Prostate gland (tissue), 2 donors: ENCODE results near the gene NGFR. TPM values are rescaled to one million over a fixed set of nuclear protein-coding genes. Genes with fewer than 3 reads are reported as not detected.

Experiments used
- DNase-seq: peaks from one replicate; pipeline ENCODE4 v3.0.0-alpha.2; 2019; ENCODE audit warnings: low spot score
- H3K27ac ChIP-seq, 2 donors: fragments of 200-600 bp; sonication (generic); 2 replicates each; pipeline ENCODE4 v1.5.1; 2017 to 2019
- H3K27me3 ChIP-seq: fragments of 200-600 bp; sonication (generic); replicated peaks from 2 replicates; pipeline ENCODE4 v1.5.1; 2019; ENCODE audit not compliant: insufficient read depth
- H3K36me3 ChIP-seq, 2 donors: fragments of 200-600 bp; sonication (generic); 1 replicate in 1 of 2; 2 replicates in 1 of 2; pipeline versions ENCODE4 v1.5.1 to v1.8.1; 2017 to 2019
- H3K4me1 ChIP-seq: fragments of 200-600 bp; sonication (generic); replicated peaks from 2 replicates; pipeline ENCODE4 v1.5.1; 2019
- H3K4me3 ChIP-seq, 2 donors: fragments of 200-600 bp; sonication (generic); 2 replicates each; pipeline ENCODE4 v1.5.1; 2017 to 2019
- H3K9me3 ChIP-seq: fragments of 200-600 bp; sonication (generic); 2 replicates; pipeline ENCODE4 v1.5.1; 2017
- POLR2A ChIP-seq: fragments of 450-650 bp; IDR thresholded peaks from one replicate; pipeline ENCODE4 v1.6.1; 2016; ENCODE audit warnings: antibody characterized with exemption, mild to moderate bottlenecking
- POLR2AphosphoS5 ChIP-seq: sonication (generic); formaldehyde crosslinking; IDR thresholded peaks from one replicate; pipeline ENCODE4 v1.6.1; 2017; ENCODE audit warnings: antibody characterized with exemption
- WGBS: methylation state at CpG from one replicate; pipeline ENCODE4 v1.1.5; 2018; 5-methylcytosine and 5-hydroxymethylcytosine counted together
- intact Hi-C: fragments of 100-400 bp; cut with DNase I; formaldehyde crosslinking; loops from one replicate; pipeline ENCODE4 v1.14.2; 2022
- total RNA-seq, 2 donors: library from RNA; depleted of rRNA; stranded (reverse); fragments of >200 nt; gene quantifications; one replicate each; pipeline ENCODE4 v1.1.0, GENCODE V29; 2016
- TF ChIP-seq, protein P1 (sequence below), 4 experiments: fragments of 200-600 bp in 2 of 4; fragments of 450-650 bp in 2 of 4; sonication (generic) in 2 of 4; IDR thresholded peaks; 1 replicate in 3 of 4; 2 replicates in 1 of 4; pipeline ENCODE4 v1.5.1; 2016 to 2019; ENCODE audit warnings: antibody characterized with exemption in 4 of 4, mild to moderate bottlenecking in 2 of 4, moderate library complexity in 2 of 4

NGFR gene
- total RNA-seq, 2 donors from 2014 or later: 30.1 to 34.4 TPM

DNA sequence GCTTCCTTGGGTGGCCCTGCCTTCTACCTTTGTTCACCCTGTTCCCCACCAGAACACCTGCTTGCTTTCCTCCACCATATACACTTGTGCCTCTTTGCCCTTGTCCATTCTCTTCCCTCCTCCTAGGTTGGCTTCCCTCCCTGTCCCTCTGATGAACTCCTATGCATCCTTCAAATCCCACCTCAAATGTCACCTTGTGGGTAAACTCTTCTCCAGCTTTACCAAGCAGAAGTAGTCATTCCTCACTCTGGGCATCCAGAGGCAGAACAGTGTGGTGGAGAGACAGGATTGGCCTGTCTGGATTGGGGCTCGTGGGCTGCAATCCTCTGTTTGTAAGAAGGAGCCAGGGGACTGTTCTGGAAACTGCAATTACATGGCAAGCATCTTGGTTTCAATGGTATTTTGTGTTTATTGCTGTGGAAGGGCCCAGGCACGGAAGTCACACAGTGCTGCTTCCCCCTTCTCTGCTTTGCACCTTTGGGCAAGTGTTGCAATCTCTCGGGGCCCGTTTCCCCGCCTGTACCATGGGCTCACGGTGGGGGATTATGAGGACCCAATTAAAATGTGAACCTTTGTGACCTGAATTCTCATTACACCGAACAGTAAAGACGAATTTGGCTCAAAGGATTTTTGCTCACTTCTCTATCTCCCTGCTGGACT lies 58.7 kb downstream of the NGFR start:
- Histone ChIP-seq H3K9me3 (no peaks in the 10 kb centered on the region), H3K4me1 (no peaks in the 10 kb centered on the region), H3K27ac (no peak overlapping the region), H3K27me3 (no peaks in the 10 kb centered on the region), H3K4me3 (no peak overlapping the region), H3K36me3 (no peaks in the 10 kb centered on the region)
- 83% methylated on average over 8 of the region's 8 CpGs for WGBS
- intact Hi-C loops: loop anchor here (10.0 kb wide), 2 partner anchors 149 to 239 kb away; no protein-coding TSS in a partner anchor
- TF ChIP-seq, protein P1, sequence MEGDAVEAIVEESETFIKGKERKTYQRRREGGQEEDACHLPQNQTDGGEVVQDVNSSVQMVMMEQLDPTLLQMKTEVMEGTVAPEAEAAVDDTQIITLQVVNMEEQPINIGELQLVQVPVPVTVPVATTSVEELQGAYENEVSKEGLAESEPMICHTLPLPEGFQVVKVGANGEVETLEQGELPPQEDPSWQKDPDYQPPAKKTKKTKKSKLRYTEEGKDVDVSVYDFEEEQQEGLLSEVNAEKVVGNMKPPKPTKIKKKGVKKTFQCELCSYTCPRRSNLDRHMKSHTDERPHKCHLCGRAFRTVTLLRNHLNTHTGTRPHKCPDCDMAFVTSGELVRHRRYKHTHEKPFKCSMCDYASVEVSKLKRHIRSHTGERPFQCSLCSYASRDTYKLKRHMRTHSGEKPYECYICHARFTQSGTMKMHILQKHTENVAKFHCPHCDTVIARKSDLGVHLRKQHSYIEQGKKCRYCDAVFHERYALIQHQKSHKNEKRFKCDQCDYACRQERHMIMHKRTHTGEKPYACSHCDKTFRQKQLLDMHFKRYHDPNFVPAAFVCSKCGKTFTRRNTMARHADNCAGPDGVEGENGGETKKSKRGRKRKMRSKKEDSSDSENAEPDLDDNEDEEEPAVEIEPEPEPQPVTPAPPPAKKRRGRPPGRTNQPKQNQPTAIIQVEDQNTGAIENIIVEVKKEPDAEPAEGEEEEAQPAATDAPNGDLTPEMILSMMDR (IDR thresholded peaks at IDR 0.05): no peak
- TF ChIP-seq POLR2A (no peak), POLR2AphosphoS5 (no peak)
- no peak for DNase-seq

DNA sequence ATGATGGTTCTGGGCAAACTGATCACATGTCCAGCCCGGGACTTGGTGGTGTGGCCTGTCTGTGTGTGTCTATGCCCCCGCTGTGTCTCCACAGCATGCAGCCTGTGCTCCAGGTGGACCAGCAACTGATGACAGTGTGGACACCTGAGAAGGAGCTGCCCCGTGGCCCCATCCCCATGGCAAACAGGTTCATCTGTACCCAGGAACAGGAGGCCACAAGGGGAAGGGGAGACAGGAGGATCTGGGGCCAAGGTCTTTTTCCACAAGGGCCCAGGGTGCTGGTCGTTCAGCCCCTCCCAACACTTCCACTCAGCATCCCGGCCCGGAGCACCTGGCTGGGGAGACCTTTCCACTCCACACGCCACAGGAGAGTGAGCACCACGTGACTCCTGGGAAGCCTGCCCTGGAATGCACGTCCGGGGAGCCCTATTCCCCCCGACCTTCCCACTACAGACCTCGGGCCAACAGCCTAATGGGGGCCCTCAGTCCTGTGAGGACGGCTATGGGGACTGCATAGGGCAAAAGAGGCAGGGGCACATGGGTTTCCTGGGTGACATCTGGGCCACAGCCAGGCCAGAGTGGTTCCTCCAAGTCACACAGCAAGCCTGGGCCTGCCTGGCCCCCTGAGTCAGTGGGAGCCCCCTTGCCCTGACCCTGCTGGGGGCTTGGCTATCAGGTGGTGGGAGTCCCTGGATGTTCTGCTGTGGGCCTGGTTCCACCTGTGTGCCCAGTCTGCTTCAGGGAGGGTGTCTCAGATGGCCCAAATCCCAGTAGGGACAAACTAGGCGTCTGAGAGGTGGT lies 59.8 kb downstream of the NGFR start:
- peak overlapping the region; percentile 40 to 58 for H3K27ac ChIP-seq

DNA sequence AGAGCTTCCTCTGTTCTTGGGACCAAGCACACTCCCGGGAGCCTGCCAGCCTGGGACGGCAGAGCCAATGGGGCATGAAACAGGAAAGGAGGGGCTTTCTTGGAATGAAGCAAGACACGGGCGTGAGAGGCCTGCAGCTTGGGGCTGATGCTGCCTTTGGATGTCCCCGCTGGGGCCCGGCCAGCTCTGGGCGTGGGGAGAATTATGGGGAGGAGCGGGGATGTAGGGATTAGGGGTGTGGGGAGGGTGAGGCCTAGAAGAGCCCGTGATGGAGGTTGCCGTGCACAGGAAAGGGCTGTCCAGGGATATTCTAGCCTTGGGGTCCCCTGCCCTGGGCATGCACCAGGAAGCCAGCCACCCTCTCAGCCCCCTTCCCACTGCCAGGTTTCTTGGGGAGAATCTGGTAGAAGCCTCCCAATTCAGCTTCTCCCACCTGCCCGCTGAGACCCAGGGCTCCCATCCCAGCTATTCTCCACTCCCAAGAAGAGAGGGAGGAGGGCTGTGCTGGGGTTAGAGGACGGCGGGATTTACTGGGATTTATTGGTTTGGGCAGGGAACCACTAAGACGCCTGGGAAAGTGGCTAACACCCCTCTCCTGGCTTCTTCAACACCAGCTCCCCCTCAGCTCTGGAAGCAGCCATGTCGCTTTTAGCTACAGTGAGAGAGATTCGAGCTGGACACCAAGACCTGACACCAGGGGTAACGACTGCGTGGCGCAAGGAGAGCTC lies 60.6 kb downstream of the NGFR start:
- Histone ChIP-seq H3K27ac (peak overlapping the region; percentile 40 to 58), H3K4me3 (no peak overlapping the region), H3K36me3 (no peaks in the 10 kb centered on the region), H3K27me3 (no peaks in the 10 kb centered on the region), H3K4me1 (no peaks in the 10 kb centered on the region), H3K9me3 (no peaks in the 10 kb centered on the region)
- TF ChIP-seq POLR2AphosphoS5: no peak
- TF ChIP-seq POLR2A: no peak
- TF ChIP-seq, protein P1 (IDR thresholded peaks at IDR 0.05): no peak
- peak; percentile 49 for DNase-seq
- WGBS: 36% methylated on average over 19 of the region's 19 CpGs
- intact Hi-C loops: loop anchor here (1.0 to 10.0 kb wide), 4 partner anchors 58 to 241 kb away; no protein-coding TSS in a partner anchor

More for the DNA sequence above, 59.8 kb downstream of the NGFR start:
- no peaks in the 10 kb centered on the region for H3K36me3 ChIP-seq
- H3K4me3 ChIP-seq: no peak overlapping the region
- TF ChIP-seq POLR2AphosphoS5 (no peak), POLR2A (no peak)
- TF ChIP-seq, protein P1 (IDR thresholded peaks at IDR 0.05): no peak
- 58% methylated on average over 14 of the region's 14 CpGs for WGBS
- H3K27me3 ChIP-seq: no peaks in the 10 kb centered on the region
- H3K9me3 ChIP-seq: no peaks in the 10 kb centered on the region
- intact Hi-C loops: loop anchor here (5.0 to 10.0 kb wide), 3 partner anchors 118 to 240 kb away; no protein-coding TSS in a partner anchor
- H3K4me1 ChIP-seq: no peaks in the 10 kb centered on the region
- DNase-seq: no peak

- intact Hi-C loops: loop anchor here (1.0 to 10.0 kb wide), 4 partner anchors 59 to 242 kb away; no protein-coding TSS in a partner anchor
- H3K27me3 ChIP-seq: no peaks in the 10 kb centered on the region
- H3K9me3 ChIP-seq: no peaks in the 10 kb centered on the region
- peak overlapping the region; percentile 36 to 42 for H3K27ac ChIP-seq
- no peak overlapping the region for H3K4me3 ChIP-seq
- H3K4me1 ChIP-seq: no peaks in the 10 kb centered on the region
- H3K36me3 ChIP-seq: no peaks in the 10 kb centered on the region
- WGBS: 13% methylated on average over 30 of the region's 30 CpGs
- peak; percentile 59 for DNase-seq
- TF ChIP-seq, protein P1 (IDR thresholded peaks at IDR 0.05): peak; percentile 84 to 97 (median 96)
- TF ChIP-seq POLR2A (no peak), POLR2AphosphoS5 (peak; percentile 47)
Measured at GRCh38 chr17:49556223-49556943, 61.3 kb downstream of the NGFR start.
